Neural cell (in vitro differentiated cells): ENCODE measurements around the gene TMEM186. TPM values are rescaled to one million over a fixed set of nuclear protein-coding genes. Genes with fewer than 3 reads are reported as not detected.

ENCODE experiments used
- H2AFZ ChIP-seq: fragments of 200-600, 300-800 bp; sonication (generic), shearing (Covaris generic); 2 replicates; pipeline ENCODE4 v1.6.0; 2014; ENCODE audit warnings: low read depth, mild to moderate bottlenecking, antibody characterized with exemption, low read length, moderate library complexity
- H3F3A ChIP-seq: fragments of 200-600 bp; shearing (Covaris generic); 2 replicates; pipeline ENCODE4 v1.6.1; 2016; ENCODE audit warnings: mild to moderate bottlenecking, moderate library complexity, mixed read lengths, antibody characterized with exemption, low read length; ENCODE audit not compliant: insufficient read depth, poor library complexity, severe bottlenecking
- H3K27ac ChIP-seq: fragments of 200-600, 300-800 bp; sonication (generic), shearing (Covaris generic); 2 replicates; pipeline ENCODE4 v1.5.1; 2014; ENCODE audit warnings: mild to moderate bottlenecking, low read length, moderate library complexity
- H3K27me3 ChIP-seq: fragments of 300-800, 200-600 bp; sonication (generic), shearing (Covaris generic); 2 replicates; pipeline ENCODE4 v1.6.0; 2014; ENCODE audit warnings: mild to moderate bottlenecking, low read depth, low read length, moderate library complexity; ENCODE audit not compliant: insufficient read depth
- H3K36me3 ChIP-seq: fragments of 300-800, 200-600 bp; sonication (generic), shearing (Covaris generic); 2 replicates; pipeline ENCODE4 v1.5.1; 2014; ENCODE audit warnings: mild to moderate bottlenecking, antibody characterized with exemption, low read length, moderate library complexity; ENCODE audit not compliant: insufficient read depth
- H3K4me2 ChIP-seq: fragments of 300-800, 200-600 bp; sonication (generic), shearing (Covaris generic); 2 replicates; pipeline ENCODE4 v1.6.0; 2014; ENCODE audit warnings: mild to moderate bottlenecking, low read length
- H3K4me3 ChIP-seq: fragments of 300-800, 200-600 bp; sonication (generic), shearing (Covaris generic); 2 replicates; pipeline ENCODE4 v1.5.1; 2014; ENCODE audit warnings: mild to moderate bottlenecking, low read length, moderate library complexity
- H3K79me2 ChIP-seq: fragments of 200-600 bp; shearing (Covaris generic); replicated peaks from 2 replicates; pipeline ENCODE4 v1.6.0; 2014; ENCODE audit warnings: mild to moderate bottlenecking, low read length, moderate library complexity; ENCODE audit not compliant: insufficient read depth
- H3K9ac ChIP-seq: fragments of 300-800, 200-600 bp; sonication (generic), shearing (Covaris generic); 2 replicates; pipeline ENCODE4 v1.6.1; 2016; ENCODE audit warnings: mild to moderate bottlenecking, low read length, mixed read lengths
- H3K9me2 ChIP-seq: fragments of 200-600 bp; shearing (Covaris generic); 2 replicates; pipeline ENCODE4 v1.6.1; 2016; ENCODE audit warnings: mild to moderate bottlenecking, low read length, mixed read lengths; ENCODE audit not compliant: insufficient read depth
- H3K9me3 ChIP-seq: fragments of 200-600, 300-800 bp; sonication (generic), shearing (Covaris generic); 2 replicates; pipeline ENCODE4 v1.6.1; 2016; ENCODE audit warnings: mild to moderate bottlenecking, mixed run types, low read length, moderate library complexity, mixed read lengths
- H4K20me1 ChIP-seq: fragments of 200-600 bp; shearing (Covaris generic); 2 replicates; pipeline ENCODE4 v1.6.1; 2016; ENCODE audit warnings: mild to moderate bottlenecking, mixed run types; ENCODE audit not compliant: insufficient read depth
- EP300 ChIP-seq: fragments of 450-650 bp; conservative IDR thresholded peaks from 2 replicates; pipeline ENCODE4 v1.6.1; 2014; ENCODE audit warnings: antibody characterized with exemption, mild to moderate bottlenecking, moderate library complexity; ENCODE audit not compliant: poor library complexity, severe bottlenecking
- EZH2 ChIP-seq: fragments of 200-600, 300-800 bp; shearing (Covaris generic), sonication (generic); IDR thresholded peaks from 2 replicates; pipeline ENCODE4 v1.6.1; 2014; ENCODE audit warnings: antibody characterized with exemption, low read length, borderline replicate concordance, mild to moderate bottlenecking; ENCODE audit not compliant: insufficient read depth, poor library complexity, severe bottlenecking
- MXI1 ChIP-seq: fragments of 450-650 bp; conservative IDR thresholded peaks from 2 replicates; pipeline ENCODE4 v1.6.1; 2014; ENCODE audit warnings: antibody characterized with exemption, mild to moderate bottlenecking; ENCODE audit not compliant: poor library complexity, severe bottlenecking
- POLR2AphosphoS5 ChIP-seq: IDR thresholded peaks from 2 replicates; pipeline ENCODE4 v1.6.1; 2012
- RAD21 ChIP-seq: fragments of 450-650 bp; conservative IDR thresholded peaks from 2 replicates; pipeline ENCODE4 v1.6.1; 2014; ENCODE audit warnings: antibody characterized with exemption, mild to moderate bottlenecking, moderate library complexity
- SMC3 ChIP-seq: fragments of 450-650 bp; conservative IDR thresholded peaks from 2 replicates; pipeline ENCODE4 v1.6.1; 2014; ENCODE audit warnings: antibody characterized with exemption, mild to moderate bottlenecking, moderate library complexity; ENCODE audit not compliant: poor library complexity
- TAF1 ChIP-seq: IDR thresholded peaks from 2 replicates; pipeline ENCODE4 v1.6.1; 2012; ENCODE audit warnings: low read depth
- polyA plus RNA-seq: library from polyadenylated mRNA; depleted of rRNA; stranded (reverse); fragments of >200 nt; gene quantifications from 2 replicates; pipeline ENCODE4 v1.2.3, GENCODE V29; 2014
- TF ChIP-seq, protein P1 (sequence below): IDR thresholded peaks from 2 replicates; pipeline ENCODE4 v1.6.1; 2012; ENCODE audit warnings: borderline replicate concordance
- TF ChIP-seq, protein P2 (sequence below): fragments of 450-650 bp; IDR thresholded peaks from 2 replicates; pipeline ENCODE4 v1.5.1; 2014; ENCODE audit warnings: antibody characterized with exemption, mild to moderate bottlenecking, moderate library complexity; ENCODE audit not compliant: poor library complexity, severe bottlenecking

The TMEM186 gene
- polyA plus RNA-seq, 1 donor from 2014 or later = 7.7 TPM

DNA sequence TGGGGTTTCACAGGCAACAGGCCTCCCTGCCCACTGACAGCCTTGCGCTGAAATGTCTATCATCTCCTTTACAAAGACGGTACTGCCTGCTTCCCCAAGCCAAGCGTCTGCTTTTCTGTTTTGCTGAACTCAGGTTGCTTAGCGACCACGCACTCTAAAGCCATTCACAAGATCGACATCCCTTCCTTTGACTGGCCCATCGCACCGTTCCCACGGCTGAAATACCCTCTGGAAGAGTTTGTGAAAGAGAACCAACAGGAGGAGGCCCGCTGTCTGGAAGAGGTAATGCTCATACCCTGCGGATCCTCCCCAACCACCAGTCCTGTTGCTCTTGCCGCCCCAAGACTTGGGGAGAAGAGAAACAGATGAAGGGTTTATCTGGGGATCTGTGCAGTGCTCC lies 28.7 kb downstream of the TMEM186 start:
- no peak for TF ChIP-seq EZH2
- TF ChIP-seq TAF1 = no peak
- H3K9me3 ChIP-seq = no peaks in the 10 kb centered on the region
- no peak overlapping the region for H3K4me2 ChIP-seq

DNA sequence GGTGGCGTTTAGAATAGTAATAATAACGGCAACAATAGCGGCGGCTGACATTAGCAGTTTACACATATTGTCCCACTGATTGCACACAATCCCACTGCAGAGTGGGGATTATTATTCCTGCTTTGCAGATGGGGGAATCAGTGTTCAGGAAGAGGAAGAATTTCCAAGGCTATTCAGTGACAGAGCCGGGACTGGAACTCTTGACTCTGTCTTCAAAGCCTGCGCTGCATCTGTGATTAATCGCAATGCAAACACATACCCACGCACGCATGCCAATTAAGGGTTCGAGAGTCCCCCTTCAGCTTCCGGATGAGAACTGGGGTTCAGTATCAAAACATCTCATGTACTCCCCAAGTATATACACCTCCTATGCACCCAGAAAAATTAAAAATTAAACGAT lies 29.2 kb downstream of the TMEM186 start:
- H3K4me3 ChIP-seq = no peak overlapping the region
- H3K4me2 ChIP-seq = no peak overlapping the region
- no peaks in the 10 kb centered on the region for H4K20me1 ChIP-seq
- H3K36me3 ChIP-seq = no peaks in the 10 kb centered on the region
- TF ChIP-seq RAD21 (no peak), TAF1 (no peak), MXI1 (no peak), POLR2AphosphoS5 (no peak), SMC3 (no peak), EP300 (no peak), EZH2 (no peak)
- TF ChIP-seq, protein P1, sequence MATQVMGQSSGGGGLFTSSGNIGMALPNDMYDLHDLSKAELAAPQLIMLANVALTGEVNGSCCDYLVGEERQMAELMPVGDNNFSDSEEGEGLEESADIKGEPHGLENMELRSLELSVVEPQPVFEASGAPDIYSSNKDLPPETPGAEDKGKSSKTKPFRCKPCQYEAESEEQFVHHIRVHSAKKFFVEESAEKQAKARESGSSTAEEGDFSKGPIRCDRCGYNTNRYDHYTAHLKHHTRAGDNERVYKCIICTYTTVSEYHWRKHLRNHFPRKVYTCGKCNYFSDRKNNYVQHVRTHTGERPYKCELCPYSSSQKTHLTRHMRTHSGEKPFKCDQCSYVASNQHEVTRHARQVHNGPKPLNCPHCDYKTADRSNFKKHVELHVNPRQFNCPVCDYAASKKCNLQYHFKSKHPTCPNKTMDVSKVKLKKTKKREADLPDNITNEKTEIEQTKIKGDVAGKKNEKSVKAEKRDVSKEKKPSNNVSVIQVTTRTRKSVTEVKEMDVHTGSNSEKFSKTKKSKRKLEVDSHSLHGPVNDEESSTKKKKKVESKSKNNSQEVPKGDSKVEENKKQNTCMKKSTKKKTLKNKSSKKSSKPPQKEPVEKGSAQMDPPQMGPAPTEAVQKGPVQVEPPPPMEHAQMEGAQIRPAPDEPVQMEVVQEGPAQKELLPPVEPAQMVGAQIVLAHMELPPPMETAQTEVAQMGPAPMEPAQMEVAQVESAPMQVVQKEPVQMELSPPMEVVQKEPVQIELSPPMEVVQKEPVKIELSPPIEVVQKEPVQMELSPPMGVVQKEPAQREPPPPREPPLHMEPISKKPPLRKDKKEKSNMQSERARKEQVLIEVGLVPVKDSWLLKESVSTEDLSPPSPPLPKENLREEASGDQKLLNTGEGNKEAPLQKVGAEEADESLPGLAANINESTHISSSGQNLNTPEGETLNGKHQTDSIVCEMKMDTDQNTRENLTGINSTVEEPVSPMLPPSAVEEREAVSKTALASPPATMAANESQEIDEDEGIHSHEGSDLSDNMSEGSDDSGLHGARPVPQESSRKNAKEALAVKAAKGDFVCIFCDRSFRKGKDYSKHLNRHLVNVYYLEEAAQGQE = no peak
- TF ChIP-seq, protein P2, sequence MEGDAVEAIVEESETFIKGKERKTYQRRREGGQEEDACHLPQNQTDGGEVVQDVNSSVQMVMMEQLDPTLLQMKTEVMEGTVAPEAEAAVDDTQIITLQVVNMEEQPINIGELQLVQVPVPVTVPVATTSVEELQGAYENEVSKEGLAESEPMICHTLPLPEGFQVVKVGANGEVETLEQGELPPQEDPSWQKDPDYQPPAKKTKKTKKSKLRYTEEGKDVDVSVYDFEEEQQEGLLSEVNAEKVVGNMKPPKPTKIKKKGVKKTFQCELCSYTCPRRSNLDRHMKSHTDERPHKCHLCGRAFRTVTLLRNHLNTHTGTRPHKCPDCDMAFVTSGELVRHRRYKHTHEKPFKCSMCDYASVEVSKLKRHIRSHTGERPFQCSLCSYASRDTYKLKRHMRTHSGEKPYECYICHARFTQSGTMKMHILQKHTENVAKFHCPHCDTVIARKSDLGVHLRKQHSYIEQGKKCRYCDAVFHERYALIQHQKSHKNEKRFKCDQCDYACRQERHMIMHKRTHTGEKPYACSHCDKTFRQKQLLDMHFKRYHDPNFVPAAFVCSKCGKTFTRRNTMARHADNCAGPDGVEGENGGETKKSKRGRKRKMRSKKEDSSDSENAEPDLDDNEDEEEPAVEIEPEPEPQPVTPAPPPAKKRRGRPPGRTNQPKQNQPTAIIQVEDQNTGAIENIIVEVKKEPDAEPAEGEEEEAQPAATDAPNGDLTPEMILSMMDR = no peak
- H3K79me2 ChIP-seq = no peaks in the 10 kb centered on the region
- no peak overlapping the region for H3K27ac ChIP-seq
- no peaks in the 10 kb centered on the region for H3K9me3 ChIP-seq
- no peak overlapping the region for H2AFZ ChIP-seq
- H3F3A ChIP-seq = no peaks in the 10 kb centered on the region
- no peaks in the 10 kb centered on the region for H3K27me3 ChIP-seq
- H3K9ac ChIP-seq = no peak overlapping the region
- no peaks in the 10 kb centered on the region for H3K9me2 ChIP-seq

More for the DNA sequence above, 28.7 kb downstream of the TMEM186 start:
- Histone ChIP-seq H3K9ac (no peak overlapping the region), H3K36me3 (no peaks in the 10 kb centered on the region), H3K27ac (no peak overlapping the region), H4K20me1 (no peaks in the 10 kb centered on the region), H3K9me2 (no peaks in the 10 kb centered on the region), H2AFZ (no peak overlapping the region), H3K79me2 (no peaks in the 10 kb centered on the region), H3K4me3 (no peak overlapping the region), H3K27me3 (no peaks in the 10 kb centered on the region), H3F3A (no peaks in the 10 kb centered on the region)

- Histone ChIP-seq H4K20me1 (no peaks in the 10 kb centered on the region), H3K9ac (no peak overlapping the region), H3K27me3 (no peaks in the 10 kb centered on the region), H3K9me3 (no peaks in the 10 kb centered on the region), H3K36me3 (no peaks in the 10 kb centered on the region), H3K4me2 (no peak overlapping the region), H3K79me2 (no peaks in the 10 kb centered on the region), H3F3A (no peaks in the 10 kb centered on the region), H3K27ac (no peak overlapping the region), H3K4me3 (no peak overlapping the region), H2AFZ (no peak overlapping the region), H3K9me2 (no peaks in the 10 kb centered on the region)
- TF ChIP-seq MXI1 (no peak), EP300 (no peak), EZH2 (no peak), TAF1 (no peak), SMC3 (no peak), POLR2AphosphoS5 (no peak), RAD21 (no peak)
- TF ChIP-seq, protein P2 = no peak
- TF ChIP-seq, protein P1 = no peak
Observed at GRCh38 chr16:8767176-8767575, 30.3 kb downstream of the TMEM186 start.
